Coronary artery (tissue), 2 donors: ENCODE data around the gene RXRG.

Experiments
- DNase-seq: peaks from one replicate; pipeline ENCODE4 v3.0.0-alpha.2; 2017; ENCODE audit warnings: low spot score
- H3K27ac ChIP-seq, 2 donors: fragments of 200-600 bp; sonication (generic); one replicate each; pipeline ENCODE4 v1.5.1; 2016 to 2019
- H3K4me3 ChIP-seq: fragments of 200-600 bp; sonication (generic); 2 replicates; pipeline ENCODE4 v1.5.1; 2016; ENCODE audit warnings: mild to moderate bottlenecking, moderate library complexity
- CTCF ChIP-seq: fragments of 200-600 bp; sonication (generic); IDR thresholded peaks from one replicate; pipeline ENCODE4 v1.5.1; 2019; ENCODE audit warnings: antibody characterized with exemption

RXRG gene

GRCh38 chr1:165402517-165403111 is 42.3 kb downstream of the RXRG start:
- TF ChIP-seq CTCF: no peak
- DNase-seq: no peak
- Histone ChIP-seq H3K27ac (no peak overlapping the region), H3K4me3 (no peak overlapping the region)

GRCh38 chr1:165397944-165398343 is 47.0 kb downstream of the RXRG start:
- no peak for TF ChIP-seq CTCF
- H3K27ac ChIP-seq: peak overlapping the region in 1 of 2 donors; percentile 12
- no peak overlapping the region for H3K4me3 ChIP-seq
- no peak for DNase-seq

- no peak for TF ChIP-seq CTCF
- Histone ChIP-seq H3K4me3 (no peak overlapping the region), H3K27ac (no peak overlapping the region)
- no peak for DNase-seq
These were observed 49.0 kb downstream of the RXRG start for GRCh38 chr1:165395901-165396300.

- Histone ChIP-seq H3K4me3 (no peak overlapping the region), H3K27ac (no peak overlapping the region)
- no peak for TF ChIP-seq CTCF
- DNase-seq: no peak
These were observed 49.4 kb downstream of the RXRG start for GRCh38 chr1:165395478-165395877.

- peak; percentile 86 for DNase-seq
- peak; percentile 86 for TF ChIP-seq CTCF
- no peak overlapping the region for H3K27ac ChIP-seq
- peak overlapping the region; percentile 21 for H3K4me3 ChIP-seq
These were observed 52.0 kb downstream of the RXRG start for GRCh38 chr1:165392634-165393571.

- no peak for TF ChIP-seq CTCF
- Histone ChIP-seq H3K4me3 (no peak overlapping the region), H3K27ac (no peak overlapping the region)
- DNase-seq: no peak
These were observed 55.3 kb downstream of the RXRG start for GRCh38 chr1:165389609-165390008.

- no peak for DNase-seq
- Histone ChIP-seq H3K4me3 (no peak overlapping the region), H3K27ac (no peak overlapping the region)
- TF ChIP-seq CTCF: no peak
These were observed 57.0 kb downstream of the RXRG start for GRCh38 chr1:165387961-165388360.
